PC-3 (cell line): ENCODE measurements around the gene CRYZL1. TPM values are rescaled to one million over a fixed set of nuclear protein-coding genes. Genes with fewer than 3 reads are reported as not detected.

Source experiments
- ATAC-seq: fragments of 200-7000 bp; cut with Tn5 transposase; 2 replicates; pipeline ENCODE4 v1.9.1; 2020; ENCODE audit warnings: mild to moderate bottlenecking, moderate library complexity
- BruUV-seq: library from RNA; stranded (reverse); fragments of 400-500 nt; replicated peaks from 2 replicates; lab custom pipeline; 2021; lab: Mats Ljungman, UMichigan
- CTCF ChIA-PET: fragments of 300-600 bp; sonication (Branson Sonifier 250); formaldehyde crosslinking; loops from one replicate; lab custom pipeline; 2022; ENCODE audit warnings: antibody characterized with exemption; lab: Charles Lee
- POLR2A ChIA-PET: fragments of 300-600 bp; sonication (Branson Sonifier 250); formaldehyde crosslinking; loops from one replicate; lab custom pipeline; 2022; ENCODE audit warnings: antibody characterized with exemption; ENCODE audit not compliant: unreplicated experiment; lab: Charles Lee
- DNase-seq: peaks from one replicate; pipeline ENCODE4 v3.0.0-alpha.2; 2015
- H2AFZ ChIP-seq: fragments of 300-600 bp; sonication (generic); 2 replicates; pipeline ENCODE4 v1.6.0; 2016; ENCODE audit warnings: antibody characterized with exemption, low read length
- H3F3A ChIP-seq: fragments of 300-600 bp; sonication (generic); one replicate; pipeline ENCODE4 v1.6.0; 2017; ENCODE audit warnings: antibody characterized with exemption, low read length, control low read depth, mild to moderate bottlenecking; ENCODE audit not compliant: unreplicated experiment
- H3K27ac ChIP-seq: fragments of 300-600 bp; sonication (generic); 2 replicates; pipeline ENCODE4 v1.5.1; 2016; ENCODE audit warnings: mild to moderate bottlenecking, low read length
- H3K27me3 ChIP-seq: fragments of 300-600 bp; sonication (generic); 2 replicates; pipeline ENCODE4 v1.6.1; 2016; ENCODE audit warnings: low read length, mixed read lengths
- H3K36me3 ChIP-seq: fragments of 300-600 bp; sonication (generic); 2 replicates; pipeline ENCODE4 v1.6.1; 2016; ENCODE audit warnings: low read depth, mixed run types, low read length, mixed read lengths
- H3K4me1 ChIP-seq: fragments of 300-600 bp; sonication (generic); 2 replicates; pipeline ENCODE4 v1.5.1; 2016; ENCODE audit warnings: low read length; ENCODE audit not compliant: insufficient read depth
- H3K4me2 ChIP-seq: fragments of 300-600 bp; sonication (generic); 2 replicates; pipeline ENCODE4 v1.6.0; 2016; ENCODE audit warnings: low read length
- H3K4me3 ChIP-seq: fragments of 300-600 bp; sonication (generic); 2 replicates; pipeline ENCODE4 v1.5.1; 2016; ENCODE audit warnings: mild to moderate bottlenecking, low read length, mixed read lengths
- H3K79me2 ChIP-seq: fragments of 300-600 bp; sonication (generic); 2 replicates; pipeline ENCODE4 v1.6.1; 2017; ENCODE audit warnings: low read length, mixed read lengths
- H3K9ac ChIP-seq: fragments of 300-600 bp; sonication (generic); 2 replicates; pipeline ENCODE4 v1.6.0; 2016; ENCODE audit warnings: mild to moderate bottlenecking, low read length
- H3K9me2 ChIP-seq: fragments of 300-600 bp; sonication (generic); replicated peaks from 2 replicates; pipeline ENCODE4 v1.6.1; 2016; ENCODE audit warnings: mixed run types, low read length, mixed read lengths
- H3K9me3 ChIP-seq: fragments of 300-600 bp; sonication (generic); 2 replicates; pipeline ENCODE4 v1.6.1; 2016; ENCODE audit warnings: low read length, mixed read lengths
- H4K20me1 ChIP-seq: fragments of 300-600 bp; sonication (generic); 2 replicates; pipeline ENCODE4 v1.6.1; 2016; ENCODE audit warnings: low read length, mixed read lengths
- CTCF ChIP-seq: fragments of 300-600 bp; sonication (generic); conservative IDR thresholded peaks from 2 replicates; pipeline ENCODE4 v1.5.1; 2017; ENCODE audit warnings: antibody characterized with exemption, low read depth, mild to moderate bottlenecking, low read length
- EZH2 ChIP-seq: fragments of 300-600 bp; sonication (generic); IDR thresholded peaks from one replicate; pipeline ENCODE4 v1.6.1; 2017; ENCODE audit warnings: antibody characterized with exemption, mild to moderate bottlenecking, low read length; ENCODE audit not compliant: unreplicated experiment
- EZH2phosphoT487 ChIP-seq: fragments of 300-600 bp; sonication (generic); IDR thresholded peaks from 2 replicates; pipeline ENCODE4 v1.6.1; 2018; ENCODE audit warnings: mild to moderate bottlenecking, antibody characterized with exemption, low read length, borderline replicate concordance
- intact Hi-C: fragments of 100-400 bp; cut with micrococcal nuclease; formaldehyde crosslinking; loops from 2 replicates; pipeline ENCODE4 v1.9.0; 2023
- total RNA-seq: library from RNA; depleted of rRNA; stranded (reverse); fragments of >200 nt; gene quantifications from 2 replicates; pipeline ENCODE4 v1.2.3, GENCODE V29; 2014

The CRYZL1 gene
- total RNA-seq, 1 experiment from 2014 or later = 12.4 TPM

GRCh38 chr21:33586927-33587326 is 54.6 kb downstream of the CRYZL1 start:
- CTCF ChIA-PET = no interaction called here
- Histone ChIP-seq H3K4me3 (peak overlapping the region; percentile 98), H3K27me3 (no peaks in the 10 kb centered on the region), H4K20me1 (no peaks in the 10 kb centered on the region), H3K9me3 (no peaks in the 10 kb centered on the region), H2AFZ (peak overlapping the region; percentile 97; the same call in 1 of the 2 replicates), H3K9me2 (no peaks in the 10 kb centered on the region), H3K27ac (no peak overlapping the region), H3K4me2 (peak overlapping the region; percentile 91), H3K79me2 (peaks cover 36% of the 10 kb centered on the region), H3F3A (peaks cover 8% of the 10 kb centered on the region), H3K4me1 (peaks cover 25% of the 10 kb centered on the region), H3K36me3 (peaks cover 20% of the 10 kb centered on the region), H3K9ac (peak overlapping the region; percentile 95; the same call in 1 of the 2 replicates)
- POLR2A ChIA-PET = no interaction called here
- TF ChIP-seq EZH2 (no peak), CTCF (no peak), EZH2phosphoT487 (no peak)
- no TSS peak for BruUV-seq
- intact Hi-C loops = loop anchor here (5.0 kb wide), 1 partner anchor 45 kb away; the partner anchor contains the start of genes GART and SON
- ATAC-seq = no peak
- no peak for DNase-seq

GRCh38 chr21:33584455-33584854 is 57.1 kb downstream of the CRYZL1 start:
- no TSS peak for BruUV-seq
- intact Hi-C loops = no loop called here
- Histone ChIP-seq H3K79me2 (peaks cover 36% of the 10 kb centered on the region), H3K4me1 (peaks cover 23% of the 10 kb centered on the region), H3K9ac (no peak overlapping the region), H4K20me1 (no peaks in the 10 kb centered on the region), H2AFZ (no peak overlapping the region), H3K9me2 (no peaks in the 10 kb centered on the region), H3K27ac (no peak overlapping the region), H3K27me3 (no peaks in the 10 kb centered on the region), H3K4me3 (no peak overlapping the region), H3K9me3 (no peaks in the 10 kb centered on the region), H3K36me3 (peaks cover 29% of the 10 kb centered on the region), H3F3A (peaks cover 8% of the 10 kb centered on the region), H3K4me2 (no peak overlapping the region)
- ChIA-PET CTCF (no interaction called here), POLR2A (interaction anchor here (0.6 kb wide), 1 partner anchor 42 kb away, joined by 5 read pairs; the partner anchor contains the start of gene GART)
- no peak for ATAC-seq
- TF ChIP-seq EZH2 (no peak), EZH2phosphoT487 (no peak), CTCF (no peak)
- DNase-seq = no peak

- intact Hi-C loops = no loop called here
- no TSS peak for BruUV-seq
- ATAC-seq (peak; percentile 23), DNase-seq (peak; percentile 30)
- CTCF ChIA-PET = no interaction called here
- no peaks in the 10 kb centered on the region for H3K9me3 ChIP-seq
- H3F3A ChIP-seq = peaks cover 19% of the 10 kb centered on the region
- H2AFZ ChIP-seq = no peak overlapping the region
- no peak overlapping the region for H3K4me3 ChIP-seq
- H3K9me2 ChIP-seq = no peaks in the 10 kb centered on the region
- POLR2A ChIA-PET = no interaction called here
- H3K4me1 ChIP-seq = peaks cover 9% of the 10 kb centered on the region; the same call in 1 of the 2 replicates
- no peak overlapping the region for H3K4me2 ChIP-seq
- H3K27me3 ChIP-seq = no peaks in the 10 kb centered on the region
- H3K27ac ChIP-seq = 0 out of 2 replicates have a peak overlapping the region, but pooled peaks have one; percentile 27
- peaks cover 63% of the 10 kb centered on the region for H3K36me3 ChIP-seq
- H3K9ac ChIP-seq = no peak overlapping the region
- H4K20me1 ChIP-seq = peaks cover 6% of the 10 kb centered on the region; the same call in 1 of the 2 replicates
- H3K79me2 ChIP-seq = no peaks in the 10 kb centered on the region
- TF ChIP-seq EZH2 = no peak
- no peak for TF ChIP-seq EZH2phosphoT487
- no peak for TF ChIP-seq CTCF
Measured at GRCh38 chr21:33578959-33579542, 62.5 kb downstream of the CRYZL1 start.
